ENCODE measurements around the gene XIRP2. TPM values are rescaled to one million over a fixed set of nuclear protein-coding genes. Genes with fewer than 3 reads are reported as not detected.

Gene XIRP2
- total and polyA plus RNA-seq, 2 of the 13 experiments (the other 11 are each of a cell fraction or from before 2014, with no cell fraction given) = 0.04 to 0.05 TPM

DNA sequence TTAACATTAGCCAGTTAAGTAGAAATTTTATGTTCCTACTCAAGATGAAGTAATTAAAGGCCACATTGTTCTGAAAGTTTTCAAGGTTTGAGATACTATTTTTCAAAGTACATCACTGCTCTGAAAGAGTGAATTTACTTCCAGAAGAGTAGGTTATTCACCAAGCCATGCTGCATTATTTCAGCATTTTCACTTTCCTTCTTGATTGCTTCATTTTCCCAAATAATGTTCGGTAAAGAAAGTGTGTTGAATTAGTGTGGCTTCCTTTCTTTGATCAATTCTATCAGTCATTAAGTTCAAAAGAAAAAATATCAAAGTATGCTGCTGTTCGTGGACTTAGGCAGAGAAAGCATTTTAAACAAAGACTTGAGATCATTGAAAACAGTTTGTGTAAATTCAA, 310.3 kb downstream of the XIRP2 start:
- 2% methylated on average over 2 of the region's 2 CpGs for WGBS (ENCODE audit: low lambda C conversion rate)
- Histone ChIP-seq H2AFZ (ENCODE audit: low read length) (no peak overlapping the region), H3K4me1 (ENCODE audit: insufficient read depth, low read length) (0 out of 2 replicates have a peak, but pooled peaks cover 10% of the 10 kb centered on the region), H3K27ac (ENCODE audit: extremely low read length, insufficient read depth, low read length) (no peak overlapping the region), H3K9me3 (ENCODE audit: low read length) (no peaks in the 10 kb centered on the region), H4K20me1 (ENCODE audit: insufficient read depth, low read length) (no peaks in the 10 kb centered on the region), H3K4me2 (ENCODE audit: low read depth, low read length) (no peak overlapping the region), H3K9ac (ENCODE audit: insufficient read depth, low read depth, low read length) (no peak overlapping the region), H3K36me3 (replicated peaks in 1 of 2; ENCODE audit: control insufficient read depth in 1 of 2, insufficient read depth in 2 of 2, low read length in 2 of 2) (no peaks in the 10 kb centered on the region), H3K27me3 (ENCODE audit: control insufficient read depth in 1 of 2, insufficient read depth in 2 of 2, low read length in 2 of 2) (no peaks in the 10 kb centered on the region), H3K4me3 (replicated peaks in 1 of 3; ENCODE audit: insufficient read depth in 1 of 3, low read depth in 2 of 3, low read length in 3 of 3) (no peak overlapping the region), H3K79me2 (ENCODE audit: insufficient read depth, low read length) (no peaks in the 10 kb centered on the region)
- FAIRE-seq (no peak), DNase-seq (ENCODE audit: low spot score) (no peak), ATAC-seq (no peak)
- in situ Hi-C loops (cut with HindIII; ENCODE audit: extremely low pct_ligation_motif_present, low pct_unique_long_range_greater_than_20kb) = no loop called here
- no peak for TF ChIP-seq ZNF720 (CRISPR knock-in tag; IDR thresholded peaks at IDR 0.05)
- no peak for TF ChIP-seq FOXA1 (IDR thresholded peaks at IDR 0.05)
- TF ChIP-seq FOXA1 (CRISPR knock-in tag; IDR thresholded peaks at IDR 0.05) = no peak
- no peak for TF ChIP-seq ETV6 (CRISPR knock-in tag; conservative IDR thresholded peaks at IDR 0.05)
- TF ChIP-seq ZNF12 (CRISPR knock-in tag; IDR thresholded peaks at IDR 0.05) = no peak
- TF ChIP-seq MTA1 (CRISPR knock-in tag; IDR thresholded peaks at IDR 0.05; ENCODE audit: borderline replicate concordance) = no peak
- TF ChIP-seq MED8 (CRISPR knock-in tag; IDR thresholded peaks at IDR 0.05; ENCODE audit: insufficient replicate concordance) = no peak
- no peak for TF ChIP-seq ZBTB38 (CRISPR knock-in tag; IDR thresholded peaks at IDR 0.05)
- TF ChIP-seq KDM5B (CRISPR knock-in tag; IDR thresholded peaks at IDR 0.05; ENCODE audit: borderline replicate concordance) = no peak
- TF ChIP-seq, protein P1, sequence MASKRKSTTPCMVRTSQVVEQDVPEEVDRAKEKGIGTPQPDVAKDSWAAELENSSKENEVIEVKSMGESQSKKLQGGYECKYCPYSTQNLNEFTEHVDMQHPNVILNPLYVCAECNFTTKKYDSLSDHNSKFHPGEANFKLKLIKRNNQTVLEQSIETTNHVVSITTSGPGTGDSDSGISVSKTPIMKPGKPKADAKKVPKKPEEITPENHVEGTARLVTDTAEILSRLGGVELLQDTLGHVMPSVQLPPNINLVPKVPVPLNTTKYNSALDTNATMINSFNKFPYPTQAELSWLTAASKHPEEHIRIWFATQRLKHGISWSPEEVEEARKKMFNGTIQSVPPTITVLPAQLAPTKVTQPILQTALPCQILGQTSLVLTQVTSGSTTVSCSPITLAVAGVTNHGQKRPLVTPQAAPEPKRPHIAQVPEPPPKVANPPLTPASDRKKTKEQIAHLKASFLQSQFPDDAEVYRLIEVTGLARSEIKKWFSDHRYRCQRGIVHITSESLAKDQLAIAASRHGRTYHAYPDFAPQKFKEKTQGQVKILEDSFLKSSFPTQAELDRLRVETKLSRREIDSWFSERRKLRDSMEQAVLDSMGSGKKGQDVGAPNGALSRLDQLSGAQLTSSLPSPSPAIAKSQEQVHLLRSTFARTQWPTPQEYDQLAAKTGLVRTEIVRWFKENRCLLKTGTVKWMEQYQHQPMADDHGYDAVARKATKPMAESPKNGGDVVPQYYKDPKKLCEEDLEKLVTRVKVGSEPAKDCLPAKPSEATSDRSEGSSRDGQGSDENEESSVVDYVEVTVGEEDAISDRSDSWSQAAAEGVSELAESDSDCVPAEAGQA (IDR thresholded peaks at IDR 0.05; ENCODE audit: low read depth) = no peak
- TF ChIP-seq, protein P1 (CRISPR knock-in tag; IDR thresholded peaks at IDR 0.05; ENCODE audit: borderline replicate concordance) = no peak
- no peak for TF ChIP-seq ZNF329 (CRISPR knock-in tag; IDR thresholded peaks at IDR 0.05; ENCODE audit: low read depth)
- TF ChIP-seq, protein P2, sequence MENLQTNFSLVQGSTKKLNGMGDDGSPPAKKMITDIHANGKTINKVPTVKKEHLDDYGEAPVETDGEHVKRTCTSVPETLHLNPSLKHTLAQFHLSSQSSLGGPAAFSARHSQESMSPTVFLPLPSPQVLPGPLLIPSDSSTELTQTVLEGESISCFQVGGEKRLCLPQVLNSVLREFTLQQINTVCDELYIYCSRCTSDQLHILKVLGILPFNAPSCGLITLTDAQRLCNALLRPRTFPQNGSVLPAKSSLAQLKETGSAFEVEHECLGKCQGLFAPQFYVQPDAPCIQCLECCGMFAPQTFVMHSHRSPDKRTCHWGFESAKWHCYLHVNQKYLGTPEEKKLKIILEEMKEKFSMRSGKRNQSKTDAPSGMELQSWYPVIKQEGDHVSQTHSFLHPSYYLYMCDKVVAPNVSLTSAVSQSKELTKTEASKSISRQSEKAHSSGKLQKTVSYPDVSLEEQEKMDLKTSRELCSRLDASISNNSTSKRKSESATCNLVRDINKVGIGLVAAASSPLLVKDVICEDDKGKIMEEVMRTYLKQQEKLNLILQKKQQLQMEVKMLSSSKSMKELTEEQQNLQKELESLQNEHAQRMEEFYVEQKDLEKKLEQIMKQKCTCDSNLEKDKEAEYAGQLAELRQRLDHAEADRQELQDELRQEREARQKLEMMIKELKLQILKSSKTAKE (CRISPR knock-in tag; IDR thresholded peaks at IDR 0.05; ENCODE audit: borderline replicate concordance) = no peak
- TF ChIP-seq NFE2L2 (IDR thresholded peaks at IDR 0.05; ENCODE audit: low read length) = no peak
- no peak for TF ChIP-seq SOX13 (IDR thresholded peaks at IDR 0.05)
- TF ChIP-seq SOX13 (CRISPR knock-in tag; conservative IDR thresholded peaks at IDR 0.05 in 1 of 2, IDR thresholded peaks at IDR 0.05 in 1 of 2) = no peak
- no peak for TF ChIP-seq PAX8 (CRISPR knock-in tag; IDR thresholded peaks at IDR 0.05; ENCODE audit: borderline replicate concordance)
- ChIA-PET CTCF (ENCODE audit: low intra/inter-chr PET ratio, low total read pairs) (no interaction called here), POLR2A (no interaction called here)
- no TSS peak for BruUV-seq (replicated peaks)
- intact Hi-C loops (cut with micrococcal nuclease; ENCODE audit: unreplicated experiment) = no loop called here
